Measurements from ENCODE around the gene MTHFSD.

MTHFSD gene

GRCh38 chr16:86563469-86564345 is 8.7 kb upstream of the MTHFSD start:
- CTCF ChIA-PET = interaction anchor here (0.7 to 2.5 kb wide), 13 partner anchors 13 to 715 kb away, joined by 3 to 27 read pairs (median 4); no protein-coding TSS in a partner anchor
- peak; percentile 80 for DNase-seq (ENCODE audit: extremely low spot score)
- peak; percentile 22; the same call in 1 of the 2 replicates for TF ChIP-seq ARNT (IDR thresholded peaks at IDR 0.05)
- peak; percentile 26; the same call in 1 of the 2 replicates for TF ChIP-seq L3MBTL2 (conservative IDR thresholded peaks at IDR 0.05)
- no peak for TF ChIP-seq BHLHE40 (IDR thresholded peaks at IDR 0.05; ENCODE audit: borderline replicate concordance)
- peak; percentile 68 for TF ChIP-seq FOXM1 (IDR thresholded peaks at IDR 0.05; ENCODE audit: borderline replicate concordance)
- TF ChIP-seq FOXA1 (IDR thresholded peaks at IDR 0.05) = no peak
- POLR2A ChIA-PET = no interaction called here

GRCh38 chr16:86562356-86562755 is 7.3 kb upstream of the MTHFSD start:
- no peak for DNase-seq (ENCODE audit: extremely low spot score)
- CTCF ChIA-PET = no interaction called here
- POLR2A ChIA-PET = no interaction called here
- TF ChIP-seq ZNF384 (IDR thresholded peaks at IDR 0.05) = no peak
- no peak for TF ChIP-seq NFRKB (IDR thresholded peaks at IDR 0.05)
- no peak for TF ChIP-seq TARDBP (IDR thresholded peaks at IDR 0.05)
- no peak for TF ChIP-seq FOXA1 (IDR thresholded peaks at IDR 0.05)
- TF ChIP-seq LEF1 (IDR thresholded peaks at IDR 0.05; ENCODE audit: borderline replicate concordance) = no peak
- TF ChIP-seq FOXK2 (IDR thresholded peaks at IDR 0.05) = no peak
- TF ChIP-seq PKNOX1 (IDR thresholded peaks at IDR 0.05) = no peak
- TF ChIP-seq FOXM1 (IDR thresholded peaks at IDR 0.05; ENCODE audit: borderline replicate concordance) = no peak
- TF ChIP-seq ELF4 (IDR thresholded peaks at IDR 0.05) = no peak
- no peak for TF ChIP-seq BHLHE40 (IDR thresholded peaks at IDR 0.05; ENCODE audit: borderline replicate concordance)
- no peak for TF ChIP-seq HDGF (IDR thresholded peaks at IDR 0.05; ENCODE audit: borderline replicate concordance)
- TF ChIP-seq SP1 (IDR thresholded peaks at IDR 0.05) = no peak
- TF ChIP-seq SUZ12 (IDR thresholded peaks at IDR 0.05) = no peak

- TF ChIP-seq LEF1 (IDR thresholded peaks at IDR 0.05; ENCODE audit: borderline replicate concordance) (no peak), CTBP1 (IDR thresholded peaks at IDR 0.05; ENCODE audit: borderline replicate concordance) (no peak), L3MBTL2 (conservative IDR thresholded peaks at IDR 0.05) (no peak), PKNOX1 (IDR thresholded peaks at IDR 0.05) (no peak), TARDBP (IDR thresholded peaks at IDR 0.05) (no peak), BHLHE40 (IDR thresholded peaks at IDR 0.05; ENCODE audit: borderline replicate concordance) (no peak), FOXA1 (IDR thresholded peaks at IDR 0.05) (no peak), ARNT (IDR thresholded peaks at IDR 0.05) (no peak), ZNF384 (IDR thresholded peaks at IDR 0.05) (no peak), HDGF (IDR thresholded peaks at IDR 0.05; ENCODE audit: borderline replicate concordance) (no peak), SUZ12 (IDR thresholded peaks at IDR 0.05) (no peak), NFRKB (IDR thresholded peaks at IDR 0.05) (no peak)
- ChIA-PET POLR2A (no interaction called here), CTCF (no interaction called here)
- no peak for DNase-seq (ENCODE audit: extremely low spot score)
Measured at GRCh38 chr16:86559802-86560305, 4.8 kb upstream of the MTHFSD start.

GRCh38 chr16:86558355-86559193 is 3.5 kb upstream of the MTHFSD start:
- CTCF ChIA-PET = interaction anchor here (0.6 kb wide), 1 partner anchor 591 kb away, joined by 3 read pairs; no protein-coding TSS in a partner anchor
- DNase-seq (ENCODE audit: extremely low spot score) = no peak
- TF ChIP-seq ELF4 (IDR thresholded peaks at IDR 0.05) = peak; percentile 54; the same call in 1 of the 2 replicates
- no peak for TF ChIP-seq TARDBP (IDR thresholded peaks at IDR 0.05)
- POLR2A ChIA-PET = no interaction called here

- ChIA-PET CTCF (no interaction called here), POLR2A (no interaction called here)
- no peak for TF ChIP-seq CTBP1 (IDR thresholded peaks at IDR 0.05; ENCODE audit: borderline replicate concordance)
- no peak for TF ChIP-seq FOXA1 (IDR thresholded peaks at IDR 0.05)
- no peak for TF ChIP-seq ZNF384 (IDR thresholded peaks at IDR 0.05)
- TF ChIP-seq TARDBP (IDR thresholded peaks at IDR 0.05) = no peak
- no peak for TF ChIP-seq HDGF (IDR thresholded peaks at IDR 0.05; ENCODE audit: borderline replicate concordance)
- no peak for TF ChIP-seq SUZ12 (IDR thresholded peaks at IDR 0.05)
- no peak for TF ChIP-seq BHLHE40 (IDR thresholded peaks at IDR 0.05; ENCODE audit: borderline replicate concordance)
- no peak for TF ChIP-seq L3MBTL2 (conservative IDR thresholded peaks at IDR 0.05)
- no peak for TF ChIP-seq FOXM1 (IDR thresholded peaks at IDR 0.05; ENCODE audit: borderline replicate concordance)
- TF ChIP-seq ELF4 (IDR thresholded peaks at IDR 0.05) = no peak
- no peak for TF ChIP-seq ARNT (IDR thresholded peaks at IDR 0.05)
- TF ChIP-seq LEF1 (IDR thresholded peaks at IDR 0.05; ENCODE audit: borderline replicate concordance) = no peak
- no peak for DNase-seq (ENCODE audit: extremely low spot score)
Measured at GRCh38 chr16:86557587-86557986, 2.6 kb upstream of the MTHFSD start.

GRCh38 chr16:86556576-86556975 is 1.5 kb upstream of the MTHFSD start:
- CTCF ChIA-PET = no interaction called here
- POLR2A ChIA-PET = no interaction called here
- DNase-seq (ENCODE audit: extremely low spot score) = no peak
- TF ChIP-seq FOXM1 (IDR thresholded peaks at IDR 0.05; ENCODE audit: borderline replicate concordance) = no peak
- TF ChIP-seq TARDBP (IDR thresholded peaks at IDR 0.05) = no peak
- no peak for TF ChIP-seq ELF4 (IDR thresholded peaks at IDR 0.05)
- no peak for TF ChIP-seq HDGF (IDR thresholded peaks at IDR 0.05; ENCODE audit: borderline replicate concordance)
- TF ChIP-seq SUZ12 (IDR thresholded peaks at IDR 0.05) = no peak
